ENCODE results near the gene NFYC. TPM values are rescaled to one million over a fixed set of nuclear protein-coding genes. Genes with fewer than 3 reads are reported as not detected.

The NFYC gene
- total and polyA plus RNA-seq, 2 of the 8 experiments (the other 6 are each of a cell fraction or from before 2014, with no cell fraction given) = 54.1 to 124 TPM

DNA sequence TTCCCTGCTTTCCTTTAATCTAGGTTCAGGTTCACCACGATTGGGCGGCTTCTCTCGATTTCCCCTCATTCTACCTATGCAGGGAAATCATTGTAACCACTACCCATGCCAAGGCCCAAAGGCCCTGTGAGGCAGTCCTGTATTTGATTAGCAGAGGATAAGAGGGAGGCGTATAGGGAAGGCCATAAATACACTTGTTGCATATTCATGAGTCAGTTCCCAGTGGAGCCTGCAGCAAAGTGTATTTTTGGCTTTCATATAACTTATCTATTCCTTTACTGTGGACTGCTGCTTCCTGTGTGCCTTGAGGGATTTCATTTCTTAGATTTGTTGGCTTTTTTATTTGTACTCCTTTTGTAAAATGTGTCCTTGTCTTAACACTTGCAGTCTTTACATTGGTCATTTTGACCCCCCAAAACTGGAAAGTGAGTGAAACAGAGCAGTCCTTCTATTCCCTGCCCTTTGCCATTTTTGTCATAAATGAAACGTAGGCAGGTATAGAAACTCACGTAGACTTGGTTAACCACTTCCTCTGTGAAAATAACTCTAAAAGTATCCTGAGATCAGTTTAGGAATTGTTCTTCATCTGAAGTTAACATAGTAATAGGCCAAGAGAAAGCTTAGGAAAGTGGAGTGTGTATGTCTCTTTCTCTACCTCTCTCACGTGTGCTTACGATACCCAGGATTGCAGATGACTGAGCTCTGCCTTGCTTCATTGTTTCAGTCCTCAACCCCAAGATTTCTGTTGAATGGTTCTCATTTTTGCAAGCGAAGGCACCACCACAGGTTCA is 72.4 kb downstream of the NFYC start (continued):
- TF ChIP-seq, protein P1, sequence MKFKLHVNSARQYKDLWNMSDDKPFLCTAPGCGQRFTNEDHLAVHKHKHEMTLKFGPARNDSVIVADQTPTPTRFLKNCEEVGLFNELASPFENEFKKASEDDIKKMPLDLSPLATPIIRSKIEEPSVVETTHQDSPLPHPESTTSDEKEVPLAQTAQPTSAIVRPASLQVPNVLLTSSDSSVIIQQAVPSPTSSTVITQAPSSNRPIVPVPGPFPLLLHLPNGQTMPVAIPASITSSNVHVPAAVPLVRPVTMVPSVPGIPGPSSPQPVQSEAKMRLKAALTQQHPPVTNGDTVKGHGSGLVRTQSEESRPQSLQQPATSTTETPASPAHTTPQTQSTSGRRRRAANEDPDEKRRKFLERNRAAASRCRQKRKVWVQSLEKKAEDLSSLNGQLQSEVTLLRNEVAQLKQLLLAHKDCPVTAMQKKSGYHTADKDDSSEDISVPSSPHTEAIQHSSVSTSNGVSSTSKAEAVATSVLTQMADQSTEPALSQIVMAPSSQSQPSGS (IDR thresholded peaks at IDR 0.05; ENCODE audit: low read length) = no peak
- TF ChIP-seq, protein P2, sequence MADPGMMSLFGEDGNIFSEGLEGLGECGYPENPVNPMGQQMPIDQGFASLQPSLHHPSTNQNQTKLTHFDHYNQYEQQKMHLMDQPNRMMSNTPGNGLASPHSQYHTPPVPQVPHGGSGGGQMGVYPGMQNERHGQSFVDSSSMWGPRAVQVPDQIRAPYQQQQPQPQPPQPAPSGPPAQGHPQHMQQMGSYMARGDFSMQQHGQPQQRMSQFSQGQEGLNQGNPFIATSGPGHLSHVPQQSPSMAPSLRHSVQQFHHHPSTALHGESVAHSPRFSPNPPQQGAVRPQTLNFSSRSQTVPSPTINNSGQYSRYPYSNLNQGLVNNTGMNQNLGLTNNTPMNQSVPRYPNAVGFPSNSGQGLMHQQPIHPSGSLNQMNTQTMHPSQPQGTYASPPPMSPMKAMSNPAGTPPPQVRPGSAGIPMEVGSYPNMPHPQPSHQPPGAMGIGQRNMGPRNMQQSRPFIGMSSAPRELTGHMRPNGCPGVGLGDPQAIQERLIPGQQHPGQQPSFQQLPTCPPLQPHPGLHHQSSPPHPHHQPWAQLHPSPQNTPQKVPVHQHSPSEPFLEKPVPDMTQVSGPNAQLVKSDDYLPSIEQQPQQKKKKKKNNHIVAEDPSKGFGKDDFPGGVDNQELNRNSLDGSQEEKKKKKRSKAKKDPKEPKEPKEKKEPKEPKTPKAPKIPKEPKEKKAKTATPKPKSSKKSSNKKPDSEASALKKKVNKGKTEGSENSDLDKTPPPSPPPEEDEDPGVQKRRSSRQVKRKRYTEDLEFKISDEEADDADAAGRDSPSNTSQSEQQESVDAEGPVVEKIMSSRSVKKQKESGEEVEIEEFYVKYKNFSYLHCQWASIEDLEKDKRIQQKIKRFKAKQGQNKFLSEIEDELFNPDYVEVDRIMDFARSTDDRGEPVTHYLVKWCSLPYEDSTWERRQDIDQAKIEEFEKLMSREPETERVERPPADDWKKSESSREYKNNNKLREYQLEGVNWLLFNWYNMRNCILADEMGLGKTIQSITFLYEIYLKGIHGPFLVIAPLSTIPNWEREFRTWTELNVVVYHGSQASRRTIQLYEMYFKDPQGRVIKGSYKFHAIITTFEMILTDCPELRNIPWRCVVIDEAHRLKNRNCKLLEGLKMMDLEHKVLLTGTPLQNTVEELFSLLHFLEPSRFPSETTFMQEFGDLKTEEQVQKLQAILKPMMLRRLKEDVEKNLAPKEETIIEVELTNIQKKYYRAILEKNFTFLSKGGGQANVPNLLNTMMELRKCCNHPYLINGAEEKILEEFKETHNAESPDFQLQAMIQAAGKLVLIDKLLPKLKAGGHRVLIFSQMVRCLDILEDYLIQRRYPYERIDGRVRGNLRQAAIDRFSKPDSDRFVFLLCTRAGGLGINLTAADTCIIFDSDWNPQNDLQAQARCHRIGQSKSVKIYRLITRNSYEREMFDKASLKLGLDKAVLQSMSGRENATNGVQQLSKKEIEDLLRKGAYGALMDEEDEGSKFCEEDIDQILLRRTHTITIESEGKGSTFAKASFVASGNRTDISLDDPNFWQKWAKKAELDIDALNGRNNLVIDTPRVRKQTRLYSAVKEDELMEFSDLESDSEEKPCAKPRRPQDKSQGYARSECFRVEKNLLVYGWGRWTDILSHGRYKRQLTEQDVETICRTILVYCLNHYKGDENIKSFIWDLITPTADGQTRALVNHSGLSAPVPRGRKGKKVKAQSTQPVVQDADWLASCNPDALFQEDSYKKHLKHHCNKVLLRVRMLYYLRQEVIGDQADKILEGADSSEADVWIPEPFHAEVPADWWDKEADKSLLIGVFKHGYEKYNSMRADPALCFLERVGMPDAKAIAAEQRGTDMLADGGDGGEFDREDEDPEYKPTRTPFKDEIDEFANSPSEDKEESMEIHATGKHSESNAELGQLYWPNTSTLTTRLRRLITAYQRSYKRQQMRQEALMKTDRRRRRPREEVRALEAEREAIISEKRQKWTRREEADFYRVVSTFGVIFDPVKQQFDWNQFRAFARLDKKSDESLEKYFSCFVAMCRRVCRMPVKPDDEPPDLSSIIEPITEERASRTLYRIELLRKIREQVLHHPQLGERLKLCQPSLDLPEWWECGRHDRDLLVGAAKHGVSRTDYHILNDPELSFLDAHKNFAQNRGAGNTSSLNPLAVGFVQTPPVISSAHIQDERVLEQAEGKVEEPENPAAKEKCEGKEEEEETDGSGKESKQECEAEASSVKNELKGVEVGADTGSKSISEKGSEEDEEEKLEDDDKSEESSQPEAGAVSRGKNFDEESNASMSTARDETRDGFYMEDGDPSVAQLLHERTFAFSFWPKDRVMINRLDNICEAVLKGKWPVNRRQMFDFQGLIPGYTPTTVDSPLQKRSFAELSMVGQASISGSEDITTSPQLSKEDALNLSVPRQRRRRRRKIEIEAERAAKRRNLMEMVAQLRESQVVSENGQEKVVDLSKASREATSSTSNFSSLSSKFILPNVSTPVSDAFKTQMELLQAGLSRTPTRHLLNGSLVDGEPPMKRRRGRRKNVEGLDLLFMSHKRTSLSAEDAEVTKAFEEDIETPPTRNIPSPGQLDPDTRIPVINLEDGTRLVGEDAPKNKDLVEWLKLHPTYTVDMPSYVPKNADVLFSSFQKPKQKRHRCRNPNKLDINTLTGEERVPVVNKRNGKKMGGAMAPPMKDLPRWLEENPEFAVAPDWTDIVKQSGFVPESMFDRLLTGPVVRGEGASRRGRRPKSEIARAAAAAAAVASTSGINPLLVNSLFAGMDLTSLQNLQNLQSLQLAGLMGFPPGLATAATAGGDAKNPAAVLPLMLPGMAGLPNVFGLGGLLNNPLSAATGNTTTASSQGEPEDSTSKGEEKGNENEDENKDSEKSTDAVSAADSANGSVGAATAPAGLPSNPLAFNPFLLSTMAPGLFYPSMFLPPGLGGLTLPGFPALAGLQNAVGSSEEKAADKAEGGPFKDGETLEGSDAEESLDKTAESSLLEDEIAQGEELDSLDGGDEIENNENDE (IDR thresholded peaks at IDR 0.05; ENCODE audit: insufficient replicate concordance, low read length) = no peak
- no peak for TF ChIP-seq SP4 (IDR thresholded peaks at IDR 0.05; ENCODE audit: low read length)
- no peak for TF ChIP-seq SIN3A (conservative IDR thresholded peaks at IDR 0.05 in 1 of 2, IDR thresholded peaks at IDR 0.05 in 1 of 2; ENCODE audit: low read depth in 1 of 2, low read length in 2 of 2)
- no peak for TF ChIP-seq KDM1A (IDR thresholded peaks at IDR 0.05; ENCODE audit: borderline replicate concordance, low read length)
- TF ChIP-seq MAFK (IDR thresholded peaks at IDR 0.05; ENCODE audit: low read depth, low read length) = no peak
- TF ChIP-seq, protein P3, sequence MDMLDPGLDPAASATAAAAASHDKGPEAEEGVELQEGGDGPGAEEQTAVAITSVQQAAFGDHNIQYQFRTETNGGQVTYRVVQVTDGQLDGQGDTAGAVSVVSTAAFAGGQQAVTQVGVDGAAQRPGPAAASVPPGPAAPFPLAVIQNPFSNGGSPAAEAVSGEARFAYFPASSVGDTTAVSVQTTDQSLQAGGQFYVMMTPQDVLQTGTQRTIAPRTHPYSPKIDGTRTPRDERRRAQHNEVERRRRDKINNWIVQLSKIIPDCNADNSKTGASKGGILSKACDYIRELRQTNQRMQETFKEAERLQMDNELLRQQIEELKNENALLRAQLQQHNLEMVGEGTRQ (IDR thresholded peaks at IDR 0.05; ENCODE audit: low read length) = no peak
